ENCODE results near the gene PRKCB. TPM values are rescaled to one million over a fixed set of nuclear protein-coding genes. Genes with fewer than 3 reads are reported as not detected.

The PRKCB gene
- total and polyA plus RNA-seq, 2 experiments from 2014 or later = 3.7 to 16.4 TPM

- peaks cover 2% of the 10 kb centered on the region for H3K4me1 Mint-ChIP-seq
- no peaks in the 10 kb centered on the region for H3K27me3 ChIP-seq (ENCODE audit: insufficient read depth)
- DNase-seq (ENCODE audit: low spot score) (no peak), ATAC-seq (no peak)
- TF ChIP-seq ZNF331 (CRISPR knock-in tag; IDR thresholded peaks at IDR 0.05; ENCODE audit: low read depth) (no peak), REST (IDR thresholded peaks at IDR 0.05; ENCODE audit: unreplicated experiment) (no peak), EZH2phosphoT487 (IDR thresholded peaks at IDR 0.05; ENCODE audit: unreplicated experiment) (no peak), EZH2 (IDR thresholded peaks at IDR 0.05; ENCODE audit: low read depth, unreplicated experiment) (no peak), ZNF114 (CRISPR knock-in tag; IDR thresholded peaks at IDR 0.05) (no peak), POLR2AphosphoS5 (IDR thresholded peaks at IDR 0.05; ENCODE audit: low read depth) (no peak), JUNB (IDR thresholded peaks at IDR 0.05; ENCODE audit: unreplicated experiment) (no peak), ZNF462 (CRISPR knock-in tag; IDR thresholded peaks at IDR 0.05) (no peak), CREB1 (CRISPR knock-in tag; IDR thresholded peaks at IDR 0.05; ENCODE audit: low read depth) (no peak), ETS1 (IDR thresholded peaks at IDR 0.05) (no peak), NANOG (IDR thresholded peaks at IDR 0.05; ENCODE audit: borderline replicate concordance) (no peak), STAT1 (IDR thresholded peaks at IDR 0.05; ENCODE audit: unreplicated experiment) (no peak), CTCF (conservative IDR thresholded peaks at IDR 0.05; ENCODE audit: low read depth in 2 of 2) (no peak)
- no peak overlapping the region for H3K4me3 ChIP-seq
- no peaks in the 10 kb centered on the region for H4K20me1 ChIP-seq (replicated peaks; ENCODE audit: insufficient read depth)
- H3K27ac ChIP-seq (ENCODE audit: low read depth) = no peak overlapping the region
- H3K36me3 ChIP-seq (ENCODE audit: insufficient read depth) = no peaks in the 10 kb centered on the region
- no peak overlapping the region for H3K27ac Mint-ChIP-seq
- peaks cover 1% of the 10 kb centered on the region for H3K27me3 Mint-ChIP-seq (ENCODE audit: insufficient read depth, low read depth, poor library complexity)
- H3K4me1 ChIP-seq (ENCODE audit: insufficient read depth) = no peaks in the 10 kb centered on the region
- H2AFZ ChIP-seq = no peak overlapping the region
- H3K36me3 Mint-ChIP-seq (ENCODE audit: low read depth) = no peaks in the 10 kb centered on the region
- no peaks in the 10 kb centered on the region for H3K79me2 ChIP-seq (replicated peaks; ENCODE audit: insufficient read depth)
- no peak overlapping the region for H3K4me2 ChIP-seq
- no peaks in the 10 kb centered on the region for H3F3A ChIP-seq (replicated peaks; ENCODE audit: low read depth)
- no peak overlapping the region for H3K4me3 Mint-ChIP-seq
- H3K9me3 Mint-ChIP-seq = no peaks in the 10 kb centered on the region
- no peaks in the 10 kb centered on the region for H3K9me2 ChIP-seq (ENCODE audit: insufficient read depth)
These were observed 338.7 kb downstream of the PRKCB start for GRCh38 chr16:24174504-24174903.
